Measurements from ENCODE around the gene SNX19. TPM values are rescaled to one million over a fixed set of nuclear protein-coding genes. Genes with fewer than 3 reads are reported as not detected.
A peak's percentile ranks its signal among the peaks of the same experiment; 100 is the strongest.

The SNX19 gene
- total RNA-seq: 10 to 100 TPM; 20.8 to 37.2 (median 24.5) TPM
- 10 to 100 TPM; 11.7 to 21.3 TPM for polyA plus RNA-seq

GRCh38 chr11:130916238-130916855, at the start of gene SNX19:
Gene SNX19 (minus strand): TSS chr11:130916479. CDS start chr11:130915939, 540 bp downstream.
- H3K4me1 ChIP-seq: peaks cover 4 to 21% (median 6%) of the 10 kb centered on the region in 3 donors
- intact Hi-C loops (cut with DNase I): no loop called here
- no peaks in the 10 kb centered on the region for H3K9me3 ChIP-seq
- TF ChIP-seq CTCF (IDR thresholded peaks at IDR 0.05): peak; percentile 92 to 99 (median 96)
- ATAC-seq (peak; percentile 99 to 100 (median 99)), DNase-seq (peak; percentile 87 to 99 (median 94)), FAIRE-seq (no peak)
- peak within 1 kb of the TSS; percentile 77 to 97 (median 91) for H3K4me3 ChIP-seq
- H3K36me3 ChIP-seq: peaks cover 0 to 5% (median 0%) of the 10 kb centered on the region in 3 donors
- H3K27ac ChIP-seq: peak within 1 kb of the TSS; percentile 34 to 68 (median 56)
- H3K27me3 ChIP-seq: no peaks in the 10 kb centered on the region
- 1% methylated on average over 72 of the region's 72 CpGs for WGBS, 2 donors

- no peaks in the 10 kb centered on the region for H3K9me3 ChIP-seq
- DNase-seq (no peak), FAIRE-seq (no peak), ATAC-seq (no peak)
- H3K36me3 ChIP-seq: no peaks in the 10 kb centered on the region
- WGBS, 2 donors: 69 to 78% methylated on average over 6 of the region's 6 CpGs
- no peaks in the 10 kb centered on the region for H3K4me1 ChIP-seq
- intact Hi-C loops (cut with DNase I): no loop called here
- no peak overlapping the region for H3K27ac ChIP-seq
- no peak for TF ChIP-seq CTCF (IDR thresholded peaks at IDR 0.05)
- no peaks in the 10 kb centered on the region for H3K27me3 ChIP-seq
- H3K4me3 ChIP-seq: no peak overlapping the region
Observed at GRCh38 chr11:130964058-130964792, 47.9 kb upstream of the SNX19 start.

GRCh38 chr11:130947889-130948288, 31.6 kb upstream of the SNX19 start:
- Histone ChIP-seq H3K4me1 (no peaks in the 10 kb centered on the region), H3K27ac (no peak overlapping the region), H3K9me3 (no peaks in the 10 kb centered on the region), H3K36me3 (no peaks in the 10 kb centered on the region), H3K27me3 (no peaks in the 10 kb centered on the region), H3K4me3 (no peak overlapping the region)
- no peak for DNase-seq
- intact Hi-C loops (cut with DNase I): no loop called here
- FAIRE-seq: no peak
- TF ChIP-seq CTCF (IDR thresholded peaks at IDR 0.05): no peak
- no peak for ATAC-seq
- WGBS, 2 donors: 61 to 72% methylated on average over 6 of the region's 6 CpGs

- ATAC-seq (no peak), DNase-seq (no peak)
- intact Hi-C loops (cut with DNase I): no loop called here
Observed at GRCh38 chr11:130947481-130947880, 31.2 kb upstream of the SNX19 start.

More at GRCh38 chr11:130947481-130947880, 31.2 kb upstream of the SNX19 start:
- Histone ChIP-seq H3K27me3 (no peaks in the 10 kb centered on the region), H3K4me1 (no peaks in the 10 kb centered on the region), H3K27ac (no peak overlapping the region), H3K9me3 (no peaks in the 10 kb centered on the region), H3K36me3 (no peaks in the 10 kb centered on the region), H3K4me3 (no peak overlapping the region)
- WGBS, 2 donors: 53 to 59% methylated on average over 6 of the region's 6 CpGs
- no peak for FAIRE-seq
- TF ChIP-seq CTCF (IDR thresholded peaks at IDR 0.05): no peak

Data from pancreas (tissue), 10 donors.